GM19438 (cell line): ENCODE results near the gene COX6A1.

Experiments used
- ATAC-seq: cut with Tn5 transposase; IDR thresholded peaks from one replicate; pipeline ENCODE4 v1.9.1; 2021; ENCODE audit warnings: low read depth; ENCODE audit not compliant: unreplicated experiment

COX6A1 gene

GRCh38 chr12:120490325-120490724, 52.4 kb downstream of the COX6A1 start:
- ATAC-seq = no peak
